C4-2B (cell line): ENCODE results near the gene TARBP2.

Source experiments
- H3K27ac ChIP-seq: fragments of 450-650 bp; 2 replicates; pipeline ENCODE4 v1.5.1; 2017
- CTCF ChIP-seq: fragments of 450-650 bp; conservative IDR thresholded peaks from 2 replicates; pipeline ENCODE4 v1.5.1; 2017; ENCODE audit warnings: mild to moderate bottlenecking
- ZFX ChIP-seq: fragments of 450-650 bp; IDR thresholded peaks from 2 replicates; pipeline ENCODE4 v1.6.1; 2017

TARBP2 gene

GRCh38 chr12:53507603-53507885, 6.5 kb downstream of the TARBP2 start:
- H3K27ac ChIP-seq = no peak overlapping the region
- TF ChIP-seq CTCF = no peak
- no peak for TF ChIP-seq ZFX

GRCh38 chr12:53508534-53509170, 7.6 kb downstream of the TARBP2 start:
- no peak for TF ChIP-seq ZFX
- peak; percentile 97 for TF ChIP-seq CTCF
- no peak overlapping the region for H3K27ac ChIP-seq

GRCh38 chr12:53510181-53510812, 9.2 kb downstream of the TARBP2 start:
- H3K27ac ChIP-seq = peak overlapping the region; percentile 24; the same call in 1 of the 2 replicates
- TF ChIP-seq ZFX = no peak
- TF ChIP-seq CTCF = no peak

- TF ChIP-seq ZFX = no peak
- no peak for TF ChIP-seq CTCF
- no peak overlapping the region for H3K27ac ChIP-seq
Measured at GRCh38 chr12:53513712-53514410, 12.8 kb downstream of the TARBP2 start.

GRCh38 chr12:53514628-53515290, 13.7 kb downstream of the TARBP2 start:
- H3K27ac ChIP-seq = no peak overlapping the region
- TF ChIP-seq ZFX = no peak
- no peak for TF ChIP-seq CTCF

GRCh38 chr12:53515291-53515680, 14.2 kb downstream of the TARBP2 start:
- TF ChIP-seq ZFX (no peak), CTCF (no peak)
- H3K27ac ChIP-seq = no peak overlapping the region
